ENCODE measurements around the gene IQCN.

IQCN gene

GRCh38 chr19:18225702-18226468 is 48.4 kb downstream of the IQCN start, which contains the start of gene PDE4C:
PDE4C (minus strand) TSS chr19:18226438; CDS start chr19:18226415, 23 bp downstream.
- no peak within 1 kb of the TSS for H3K27ac ChIP-seq
- TF ChIP-seq CTCF (conservative IDR thresholded peaks at IDR 0.05) = no peak
- no peak for TF ChIP-seq ZFX (IDR thresholded peaks at IDR 0.05)

DNA sequence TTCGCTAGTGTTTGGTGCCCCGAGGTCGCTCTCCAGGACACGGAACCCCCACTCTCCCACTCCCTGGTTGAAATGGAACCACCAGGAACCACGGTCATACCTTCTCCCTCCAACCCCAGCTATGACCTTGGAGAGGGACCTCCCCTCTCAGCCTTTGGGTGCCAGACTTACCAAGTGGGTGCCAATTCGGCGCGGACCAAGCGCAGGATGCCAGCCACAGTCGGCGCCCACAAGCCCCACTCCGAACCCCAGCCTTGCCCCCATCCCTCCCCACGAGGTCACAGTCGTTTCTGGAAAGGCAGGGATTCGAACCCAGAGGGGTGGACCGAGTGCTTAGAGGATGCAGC is 48.9 kb downstream of the IQCN start:
- H3K27ac ChIP-seq = no peak overlapping the region
- no peak for TF ChIP-seq CTCF (conservative IDR thresholded peaks at IDR 0.05)
- TF ChIP-seq ZFX (IDR thresholded peaks at IDR 0.05) = no peak

- peak overlapping the region; percentile 36; the same call in 1 of the 2 replicates for H3K27ac ChIP-seq
- no peak for TF ChIP-seq ZFX (IDR thresholded peaks at IDR 0.05)
- TF ChIP-seq CTCF (conservative IDR thresholded peaks at IDR 0.05) = no peak
Measured at GRCh38 chr19:18224525-18225354, 49.5 kb downstream of the IQCN start.

- peak overlapping the region; percentile 36 for H3K27ac ChIP-seq
- no peak for TF ChIP-seq CTCF (conservative IDR thresholded peaks at IDR 0.05)
- no peak for TF ChIP-seq ZFX (IDR thresholded peaks at IDR 0.05)
Measured at GRCh38 chr19:18223860-18224524, 50.3 kb downstream of the IQCN start.

DNA sequence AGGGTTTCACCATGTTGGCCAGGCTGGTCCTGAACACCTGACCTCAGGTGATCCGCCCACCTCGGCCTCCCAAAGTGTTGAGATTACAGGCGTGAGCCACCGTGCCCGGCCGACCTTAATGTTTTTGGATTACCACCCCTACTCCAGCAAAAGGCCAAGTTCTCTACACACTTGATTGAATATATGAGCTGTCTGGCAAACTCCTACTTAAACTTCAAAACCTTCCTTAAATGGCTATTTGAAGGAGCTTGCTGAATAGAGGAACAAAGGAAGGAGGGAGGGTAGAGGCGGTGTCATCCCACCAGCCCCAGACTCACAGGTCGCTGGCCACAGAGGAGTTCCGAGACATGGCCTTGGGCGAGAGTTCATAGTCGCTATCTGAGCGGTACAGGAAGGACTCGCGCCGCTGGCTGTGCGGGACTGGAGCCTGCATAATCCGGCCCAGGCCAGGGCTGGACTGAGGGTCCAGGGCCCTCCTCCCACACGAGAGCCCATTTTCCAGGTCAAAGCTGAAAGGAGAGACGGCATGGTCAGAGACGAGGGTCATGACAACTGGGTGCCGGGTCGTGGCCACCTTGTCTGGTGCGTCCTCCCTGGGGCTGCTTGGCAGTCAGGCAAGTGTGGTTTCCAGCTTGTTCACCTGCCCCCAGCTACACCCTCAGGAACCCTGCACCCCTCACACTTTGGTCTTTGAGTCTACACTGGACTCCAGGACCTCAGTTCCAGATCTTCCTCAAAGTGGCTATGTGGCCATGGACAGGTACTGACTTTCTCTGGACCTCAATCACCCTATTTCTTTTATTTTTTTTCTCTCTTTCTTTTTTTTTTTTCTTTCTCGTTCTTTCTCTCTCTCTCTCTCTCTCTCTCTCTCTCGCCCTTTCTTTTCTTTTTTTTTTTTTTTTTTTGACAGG is 52.2 kb downstream of the IQCN start:
- TF ChIP-seq ZFX (IDR thresholded peaks at IDR 0.05) (no peak), CTCF (conservative IDR thresholded peaks at IDR 0.05) (no peak)
- H3K27ac ChIP-seq = no peak overlapping the region

DNA sequence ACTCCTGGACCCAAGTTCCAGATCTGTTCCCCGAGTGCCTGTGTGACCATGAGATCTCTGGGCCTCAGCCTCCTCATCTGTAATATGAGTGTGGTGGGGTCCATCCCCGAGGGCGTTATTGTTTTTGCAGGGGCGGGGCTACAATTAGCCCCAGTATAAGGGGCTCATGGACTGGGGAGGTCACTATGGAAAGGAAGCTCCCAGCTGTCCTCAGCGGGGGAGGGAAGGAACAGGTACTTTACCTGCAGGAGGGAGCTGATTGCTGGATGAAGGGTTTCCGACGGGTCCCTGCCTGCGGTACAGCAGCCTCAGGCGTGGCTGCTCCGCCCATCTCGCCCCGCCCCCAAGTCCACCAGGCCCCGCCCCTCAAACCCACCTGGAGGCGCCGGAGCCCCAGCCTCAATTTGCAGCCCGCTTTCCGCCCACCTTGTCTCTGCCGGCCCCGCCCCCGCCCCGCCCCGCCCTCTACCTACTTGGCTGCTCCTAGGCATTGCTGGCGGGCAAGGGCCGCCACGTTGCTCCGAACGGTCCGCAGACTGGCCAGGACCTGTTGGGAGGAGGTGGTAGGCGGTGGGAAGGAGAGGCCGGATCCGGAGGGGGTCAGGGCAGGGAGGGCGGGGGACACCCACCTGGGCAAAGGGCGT is 53.5 kb downstream of the IQCN start:
- H3K27ac ChIP-seq = no peak overlapping the region
- TF ChIP-seq ZFX (IDR thresholded peaks at IDR 0.05) = no peak
- no peak for TF ChIP-seq CTCF (conservative IDR thresholded peaks at IDR 0.05)

Measured in C4-2B (cell line).